GM15510 (cell line): ENCODE measurements around the gene MGMT.

Experiments
- POLR2A ChIP-seq: IDR thresholded peaks from 3 replicates; pipeline ENCODE4 v1.6.1; 2011; ENCODE audit warnings: borderline replicate concordance; ENCODE audit not compliant: insufficient read length; ENCODE audit errors: extremely low read depth

MGMT gene

DNA sequence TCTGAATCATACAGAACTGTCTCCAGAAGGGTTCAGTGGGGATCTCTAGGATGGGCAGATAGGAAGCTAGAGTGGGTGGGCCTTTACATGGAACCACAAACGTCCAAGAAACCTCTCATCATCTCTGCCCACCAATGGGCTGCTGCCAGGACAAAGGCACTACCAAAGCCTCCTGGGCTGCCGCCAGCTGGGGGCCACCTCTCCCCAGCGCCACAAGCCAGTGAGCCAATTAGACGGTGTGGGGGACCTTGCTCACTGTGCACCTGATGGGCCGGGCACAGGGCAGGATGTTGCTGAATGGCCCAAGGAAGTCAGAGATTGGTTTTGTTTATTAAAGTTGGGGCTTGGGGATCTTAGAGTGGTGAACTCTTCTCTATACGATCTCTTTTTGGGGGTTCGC, 242.1 kb downstream of the MGMT start:
- no peak for TF ChIP-seq POLR2A

DNA sequence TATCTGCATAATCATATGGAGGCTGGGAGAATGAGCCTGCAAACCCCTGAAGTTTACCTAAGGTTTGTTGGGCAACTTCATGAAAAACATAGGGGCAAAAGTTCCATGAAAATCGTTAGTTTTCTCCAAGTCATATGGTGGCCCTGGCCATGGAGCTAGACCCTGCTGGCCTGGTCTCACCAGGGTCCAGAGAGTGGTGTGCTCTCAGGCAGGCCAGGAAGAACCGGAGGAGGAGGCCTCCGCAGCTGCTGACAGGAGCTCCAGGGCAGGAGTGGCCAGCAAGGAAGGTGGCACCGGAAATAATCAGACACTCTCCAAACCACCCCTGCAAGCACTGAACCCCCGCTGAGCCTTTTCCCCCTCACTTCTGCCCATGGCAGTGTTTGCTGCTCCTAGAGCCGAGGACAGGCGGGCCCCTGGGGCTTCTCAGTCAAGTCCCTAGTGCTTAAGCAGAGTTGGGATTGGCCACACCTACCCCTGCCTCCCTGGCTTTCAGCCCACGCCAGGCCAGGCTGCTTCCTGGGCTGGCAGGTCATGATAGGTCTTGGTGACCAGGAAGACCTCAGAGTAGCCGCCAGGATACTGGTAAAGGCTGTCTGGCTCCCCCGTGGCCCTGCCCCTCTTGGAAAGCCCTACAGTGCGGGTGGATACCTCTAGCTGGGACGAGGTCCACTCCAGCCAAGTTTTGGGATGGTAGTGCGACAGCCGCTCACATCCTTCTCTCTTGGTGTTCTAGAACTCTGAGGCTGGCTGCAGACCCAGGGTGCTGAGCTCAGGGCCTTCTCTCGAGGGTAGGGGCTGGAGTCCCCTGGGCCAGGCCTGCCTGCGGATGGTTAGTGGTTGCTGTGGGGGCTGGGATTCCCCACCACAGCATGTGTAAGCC, 242.8 kb downstream of the MGMT start:
- TF ChIP-seq POLR2A, result no peak

DNA sequence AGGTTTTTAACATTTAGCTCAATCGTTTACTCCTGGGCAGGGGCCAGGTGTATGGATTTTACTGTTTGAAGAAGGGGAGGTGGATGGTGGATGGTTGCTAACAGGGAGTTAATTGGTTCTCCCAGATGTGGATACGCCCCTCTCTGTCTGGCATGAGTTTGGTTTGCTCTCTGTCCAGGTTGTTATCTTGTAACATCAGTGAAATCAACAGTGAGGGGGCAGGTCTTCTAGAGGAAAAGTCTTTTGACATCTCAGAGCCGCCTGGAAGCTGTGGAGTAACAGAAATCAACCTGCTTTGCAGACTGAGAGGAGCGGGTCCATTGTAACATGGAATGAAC, 243.4 kb downstream of the MGMT start:
- no peak for TF ChIP-seq POLR2A

DNA sequence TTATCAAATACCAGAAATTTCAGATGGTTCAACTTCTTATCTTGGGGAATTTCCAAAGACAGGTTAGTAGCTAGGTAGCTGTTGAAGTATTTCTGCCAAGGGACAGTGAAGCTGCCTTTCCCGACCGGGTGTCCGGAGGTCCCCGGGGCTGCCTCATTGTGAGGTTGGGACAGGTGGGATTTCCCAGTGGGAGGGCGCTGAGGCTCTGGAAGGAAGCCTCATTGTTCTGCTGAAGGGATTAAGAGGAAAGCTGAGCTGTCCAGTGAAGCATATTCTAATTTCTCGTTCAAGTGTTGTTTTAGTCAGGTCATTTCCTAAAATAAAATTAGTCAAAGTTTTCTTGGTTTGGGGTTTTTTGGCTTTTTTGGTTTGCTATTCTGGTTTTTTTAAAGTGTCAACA, 244.2 kb downstream of the MGMT start:
- TF ChIP-seq POLR2A, result no peak

DNA sequence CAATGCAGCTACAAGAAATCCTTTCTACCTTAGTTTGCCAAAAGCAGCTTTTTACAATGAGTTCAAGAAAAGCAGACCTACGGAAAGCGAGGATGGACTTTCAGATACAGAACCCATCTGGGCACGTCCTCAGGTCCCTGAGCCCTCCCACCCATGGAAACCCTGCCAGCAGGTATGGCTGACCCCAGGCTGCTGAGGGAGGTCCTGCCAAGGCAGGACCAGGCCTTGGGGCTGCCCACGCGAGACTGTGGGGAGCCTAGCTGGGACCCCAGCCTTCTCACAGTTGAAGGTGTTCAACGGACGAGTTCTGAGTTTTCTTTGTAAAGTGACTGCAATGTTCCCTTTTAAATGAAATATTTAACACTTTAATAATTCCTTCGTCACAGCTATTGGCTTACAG, 245.0 kb downstream of the MGMT start:
- TF ChIP-seq POLR2A, result no peak

DNA sequence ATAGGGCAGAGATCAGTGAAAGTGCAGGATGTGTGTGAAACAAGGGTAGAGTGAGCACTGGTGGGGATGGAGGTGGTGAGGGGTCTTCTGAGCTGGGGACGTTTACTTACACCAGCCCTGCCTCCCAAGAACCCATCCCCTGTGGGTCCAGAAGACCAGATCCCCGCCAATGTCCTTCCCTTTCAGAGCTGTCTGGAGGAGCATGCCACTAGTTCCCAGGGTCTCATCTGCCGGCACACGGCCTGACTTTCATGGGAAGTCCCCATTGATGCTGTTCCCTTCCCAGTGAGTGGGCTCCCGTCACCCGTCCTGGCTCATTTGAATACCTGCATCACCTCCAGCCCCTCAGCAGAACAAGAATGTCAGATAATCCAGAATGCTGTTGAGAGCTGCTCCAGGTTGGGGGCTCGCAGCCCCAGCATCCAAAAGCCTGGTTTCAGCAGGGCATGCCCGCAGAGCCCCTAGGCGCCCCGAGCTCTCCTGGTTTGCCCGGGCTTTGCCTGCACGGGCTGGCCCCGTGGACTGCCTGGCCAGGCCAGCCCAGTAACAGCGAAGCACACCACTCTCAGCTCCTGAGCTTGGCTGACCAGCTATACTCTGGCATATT, 246.7 kb downstream of the MGMT start:
- TF ChIP-seq POLR2A, result no peak

DNA sequence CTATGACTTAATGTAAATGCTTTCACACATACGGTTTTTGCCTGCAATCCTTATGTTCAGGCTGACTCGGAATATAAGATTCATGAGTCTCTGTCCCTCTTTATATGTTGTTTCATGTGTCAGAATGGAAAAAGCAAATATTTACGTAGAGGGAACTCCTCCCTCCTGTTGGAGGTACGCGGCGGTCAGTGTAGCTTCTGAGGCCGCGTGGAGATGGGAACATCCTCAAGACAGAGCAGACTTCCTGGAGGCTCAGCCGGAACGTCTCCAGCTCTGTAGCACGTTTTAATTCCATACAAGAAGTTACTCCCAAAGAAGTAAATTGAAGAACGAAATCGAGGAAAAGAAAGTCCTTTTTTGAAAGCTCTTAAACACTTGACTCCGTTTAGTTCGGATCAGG, 248.8 kb downstream of the MGMT start:
- no peak for TF ChIP-seq POLR2A

DNA sequence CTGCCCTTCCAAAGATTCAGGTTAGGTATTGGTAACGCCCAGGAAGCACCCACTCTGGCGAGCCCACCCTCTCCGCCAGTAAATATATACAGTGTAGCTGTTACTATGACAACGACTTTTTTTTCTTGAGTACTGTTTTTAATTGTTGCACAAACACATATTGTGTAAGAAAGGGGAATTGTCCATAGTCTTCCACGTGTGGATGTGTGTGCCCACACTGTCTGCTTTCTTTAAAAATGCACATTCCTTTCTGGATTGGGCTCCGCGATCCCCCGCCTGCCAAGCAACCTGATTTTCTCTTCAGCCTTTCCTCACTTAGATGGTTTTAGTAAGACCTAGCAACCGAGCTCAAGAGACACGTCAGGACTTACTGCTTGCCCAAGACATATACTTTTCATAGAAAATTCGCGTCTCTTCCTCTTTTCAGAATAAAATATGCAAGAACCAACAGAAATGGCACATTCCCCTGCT, 249.2 kb downstream of the MGMT start:
- no peak for TF ChIP-seq POLR2A

DNA sequence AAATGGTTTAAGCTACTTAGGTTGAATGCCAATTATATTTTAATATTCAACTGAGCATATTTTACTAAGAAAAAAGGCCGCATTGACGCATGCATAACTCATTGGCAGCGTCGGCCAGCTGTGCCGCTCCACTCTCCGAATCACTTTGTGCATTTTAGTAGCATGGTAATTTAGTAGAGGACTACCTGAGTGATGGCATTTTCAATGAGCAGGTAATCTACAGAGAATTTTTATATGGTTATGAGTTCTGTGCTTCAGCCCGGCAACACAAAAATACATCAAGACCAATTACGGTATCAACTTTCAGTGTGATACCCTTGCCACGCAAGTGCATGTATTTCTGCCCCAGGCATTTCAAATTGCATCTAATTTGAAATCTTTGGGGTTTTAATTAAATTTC, 249.8 kb downstream of the MGMT start:
- TF ChIP-seq POLR2A, result no peak

DNA sequence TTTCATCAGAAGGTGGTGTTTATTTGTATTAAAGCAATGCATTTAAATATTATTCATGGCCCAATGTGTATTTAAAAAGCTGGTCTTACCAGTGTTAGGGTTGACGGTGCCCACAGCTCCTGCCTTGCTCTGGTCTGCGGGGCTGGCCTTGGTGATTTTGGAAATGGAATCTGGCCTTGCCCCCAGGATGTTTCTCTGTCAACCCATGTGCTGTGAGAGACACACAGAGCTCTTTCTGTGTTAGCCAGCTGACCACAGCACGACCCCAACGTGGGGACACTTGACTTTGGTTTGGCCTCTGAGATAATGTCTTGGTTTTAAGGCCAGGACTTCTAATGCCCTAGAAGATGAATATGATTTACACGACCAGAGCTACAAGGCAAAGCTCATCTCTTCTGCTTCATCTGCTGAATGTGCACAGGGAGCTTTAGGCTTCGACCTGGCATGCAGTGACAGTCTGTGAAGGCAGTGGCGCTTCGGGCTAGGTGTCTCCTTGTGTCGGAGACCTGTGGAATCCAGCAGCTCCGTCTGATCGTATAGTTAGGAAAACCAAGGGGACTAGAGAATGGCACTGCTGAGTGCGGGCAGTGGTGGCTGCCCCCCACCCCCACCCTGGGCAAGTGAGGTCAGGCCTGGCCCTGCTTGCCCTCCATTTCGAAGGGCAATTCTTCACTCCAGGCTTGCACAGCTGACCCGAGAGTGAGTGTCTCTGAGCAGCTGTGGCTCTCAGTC, 250.9 kb downstream of the MGMT start:
- no peak for TF ChIP-seq POLR2A

DNA sequence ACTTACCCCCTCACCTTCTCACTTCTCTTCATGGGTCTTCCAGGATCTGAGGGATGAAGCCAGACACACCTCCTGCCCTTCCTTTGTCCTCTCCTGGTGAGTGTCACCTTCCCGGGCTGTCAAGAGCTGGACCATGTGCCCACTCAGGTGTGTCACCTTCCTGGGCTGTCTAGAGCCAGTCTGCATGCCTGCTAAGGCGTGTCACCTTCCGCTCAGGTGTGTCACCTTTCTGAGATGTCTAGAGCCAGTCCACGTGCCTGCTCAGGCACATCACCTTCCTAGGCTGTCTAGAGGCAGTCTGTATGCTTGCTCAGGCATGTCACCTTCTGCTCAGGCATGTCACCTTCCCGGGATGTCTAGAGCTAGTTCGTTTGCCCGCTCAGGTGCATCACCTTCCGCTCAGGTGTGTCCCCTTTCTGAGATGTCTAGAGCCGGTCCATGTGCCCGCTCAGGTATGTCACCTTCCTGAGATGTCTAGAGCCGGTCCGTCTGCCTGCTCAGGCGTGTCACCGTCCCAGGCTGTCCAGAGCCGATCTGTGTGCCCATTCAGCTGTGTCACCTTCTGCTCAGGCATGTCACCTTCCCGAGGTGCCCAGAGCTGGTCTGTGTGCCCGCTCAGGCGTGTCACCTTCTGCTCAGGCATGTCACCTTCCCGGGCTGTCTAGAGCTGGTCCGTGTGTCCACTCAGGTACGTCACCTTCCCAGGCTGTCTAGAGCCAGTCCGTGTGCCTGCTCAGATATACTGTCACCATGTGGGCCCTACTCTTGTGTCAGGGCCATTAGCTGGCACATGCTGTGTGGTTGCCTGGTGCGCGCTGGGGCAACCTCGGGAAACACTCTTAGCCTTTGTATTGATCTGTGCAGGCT, 251.7 kb downstream of the MGMT start:
- TF ChIP-seq POLR2A, result no peak

DNA sequence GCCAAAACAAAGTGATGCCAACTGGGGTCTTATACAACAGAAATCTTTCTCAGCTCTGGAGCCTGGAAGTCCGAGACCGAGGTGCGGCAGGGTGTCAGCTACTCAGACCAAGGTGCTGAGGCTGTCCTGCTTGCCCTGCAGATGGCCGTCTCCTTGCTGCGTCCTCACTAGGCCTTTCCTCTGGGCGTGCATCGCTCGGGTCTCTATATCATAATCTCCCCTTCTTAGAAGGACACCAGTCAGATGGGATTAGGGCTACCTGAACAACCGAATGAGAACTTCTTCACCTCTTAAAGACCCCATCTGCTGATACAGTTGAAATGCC, 252.3 kb downstream of the MGMT start:
- no peak for TF ChIP-seq POLR2A

DNA sequence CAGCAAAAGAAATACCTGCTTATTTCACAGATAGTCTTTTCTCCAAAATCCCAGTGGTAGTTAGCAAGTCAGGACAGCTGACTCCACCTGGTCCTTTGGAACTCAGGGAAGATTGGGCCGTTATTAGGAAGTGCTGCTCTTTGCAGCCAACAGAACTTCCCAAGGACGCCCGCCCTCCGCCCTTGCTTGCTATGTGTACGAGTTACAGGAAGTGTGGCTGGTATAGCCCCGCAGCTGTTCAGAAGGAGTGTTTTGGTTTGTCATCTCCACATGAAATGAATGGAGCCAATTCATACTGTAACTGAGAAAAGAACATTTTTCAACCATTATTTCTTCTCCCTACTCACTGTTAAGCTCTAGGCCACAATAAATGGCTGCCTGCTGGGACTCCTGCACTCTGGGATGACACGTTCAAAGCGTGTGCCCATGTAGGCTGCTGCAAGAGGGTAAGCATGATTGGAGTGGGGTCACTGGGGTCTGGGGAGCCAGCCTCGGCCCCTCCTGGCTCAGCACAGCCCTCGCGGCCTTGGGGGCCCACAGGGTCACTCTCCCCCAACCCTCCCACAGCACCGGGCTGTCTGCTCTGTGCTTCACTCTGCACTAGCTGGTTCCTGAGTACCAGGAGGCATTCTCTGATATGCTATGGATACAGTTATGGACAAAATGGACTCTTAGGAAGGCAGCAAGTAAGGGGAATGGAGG, 253.0 kb downstream of the MGMT start:
- TF ChIP-seq POLR2A, result no peak

DNA sequence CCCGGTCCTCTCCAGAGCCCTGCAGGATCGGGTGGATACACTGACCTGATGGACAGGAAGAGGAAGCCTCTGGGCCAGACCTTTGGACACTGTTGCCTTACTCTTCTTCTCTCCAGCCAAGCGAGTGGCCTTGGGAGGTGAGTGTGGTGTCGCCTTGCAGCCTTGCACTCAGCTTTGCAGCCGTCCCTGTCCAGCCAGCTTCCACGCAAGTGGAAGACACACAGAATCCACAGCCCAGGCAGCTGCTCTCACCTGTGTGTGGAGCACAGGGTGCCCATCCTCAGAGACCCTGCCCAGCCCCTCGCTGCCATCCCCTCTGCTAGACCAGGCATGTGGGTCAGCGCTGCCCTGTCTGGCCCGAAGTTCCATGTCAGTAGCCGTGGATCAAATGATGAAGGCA, 258.0 kb downstream of the MGMT start:
- no peak for TF ChIP-seq POLR2A
